GM21529 (cell line): ENCODE data around the gene VPS9D1.
A peak's percentile ranks its signal among the peaks of the same experiment; 100 is the strongest.
"Not testable (repeated sequence)": the region's sequence is repeated elsewhere in the genome, so short reads cannot be mapped to it uniquely, and the experiment has no call there.

ENCODE experiments used
- ATAC-seq: cut with Tn5 transposase; IDR thresholded peaks from one replicate; pipeline ENCODE4 v1.9.1; 2021; ENCODE audit not compliant: unreplicated experiment

Gene VPS9D1

GRCh38 chr16:89695086-89695874, 25.4 kb downstream of the VPS9D1 start:
- ATAC-seq: no peak

GRCh38 chr16:89694784-89695085, 26.0 kb downstream of the VPS9D1 start:
- not testable (repeated sequence) for ATAC-seq

- ATAC-seq: no peak
Observed at GRCh38 chr16:89693931-89694783, 26.5 kb downstream of the VPS9D1 start.

DNA sequence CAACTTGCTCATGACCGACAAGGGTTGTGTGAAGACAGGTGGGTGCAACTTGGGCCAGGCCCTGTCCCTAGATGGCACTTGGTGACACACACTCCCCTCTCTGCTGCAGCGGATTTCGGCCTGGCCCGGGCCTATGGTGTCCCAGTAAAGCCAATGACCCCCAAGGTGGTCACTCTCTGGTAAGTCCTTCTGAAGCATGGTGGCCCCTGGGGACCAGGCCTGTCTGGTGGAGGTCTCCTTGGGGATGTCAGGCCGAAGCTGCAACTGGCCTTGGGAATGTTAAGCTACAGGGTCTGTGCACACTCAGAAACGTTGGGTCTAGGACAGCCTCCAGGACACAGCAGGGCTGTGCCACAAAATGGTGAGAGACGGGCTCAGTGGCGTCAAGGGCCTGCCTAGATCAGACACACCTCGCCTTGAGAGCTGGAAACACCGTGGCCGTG, 27.4 kb downstream of the VPS9D1 start:
- no peak for ATAC-seq

DNA sequence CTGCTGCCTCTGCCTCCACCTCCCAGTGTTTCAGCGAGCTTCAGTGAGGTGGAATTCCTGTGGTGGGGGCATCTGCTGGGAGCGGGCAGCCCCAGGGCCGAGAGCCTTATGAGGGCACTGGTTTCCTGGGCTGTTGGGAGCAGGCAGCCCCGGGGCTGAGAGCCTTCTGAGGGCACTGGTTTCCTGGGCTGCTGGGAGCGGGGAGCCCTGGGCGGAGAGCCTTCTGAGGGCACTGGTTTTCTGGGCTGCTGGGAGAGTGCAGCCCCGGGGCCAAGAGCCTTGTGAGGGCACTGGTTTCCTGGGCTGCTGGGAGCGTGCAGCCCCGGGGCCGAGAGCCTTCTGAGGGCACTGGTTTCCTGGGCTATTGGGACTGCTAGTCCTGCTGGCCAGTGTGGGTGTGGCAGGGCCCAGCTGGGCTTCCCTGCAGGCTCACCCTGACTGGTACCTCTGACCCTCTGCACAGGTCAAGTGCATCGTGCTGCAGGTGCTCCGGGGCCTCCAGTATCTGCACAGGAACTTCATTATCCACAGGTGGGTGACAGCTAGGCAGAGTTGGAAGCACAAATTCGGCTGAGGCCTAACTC, 28.6 kb downstream of the VPS9D1 start:
- ATAC-seq: no peak

DNA sequence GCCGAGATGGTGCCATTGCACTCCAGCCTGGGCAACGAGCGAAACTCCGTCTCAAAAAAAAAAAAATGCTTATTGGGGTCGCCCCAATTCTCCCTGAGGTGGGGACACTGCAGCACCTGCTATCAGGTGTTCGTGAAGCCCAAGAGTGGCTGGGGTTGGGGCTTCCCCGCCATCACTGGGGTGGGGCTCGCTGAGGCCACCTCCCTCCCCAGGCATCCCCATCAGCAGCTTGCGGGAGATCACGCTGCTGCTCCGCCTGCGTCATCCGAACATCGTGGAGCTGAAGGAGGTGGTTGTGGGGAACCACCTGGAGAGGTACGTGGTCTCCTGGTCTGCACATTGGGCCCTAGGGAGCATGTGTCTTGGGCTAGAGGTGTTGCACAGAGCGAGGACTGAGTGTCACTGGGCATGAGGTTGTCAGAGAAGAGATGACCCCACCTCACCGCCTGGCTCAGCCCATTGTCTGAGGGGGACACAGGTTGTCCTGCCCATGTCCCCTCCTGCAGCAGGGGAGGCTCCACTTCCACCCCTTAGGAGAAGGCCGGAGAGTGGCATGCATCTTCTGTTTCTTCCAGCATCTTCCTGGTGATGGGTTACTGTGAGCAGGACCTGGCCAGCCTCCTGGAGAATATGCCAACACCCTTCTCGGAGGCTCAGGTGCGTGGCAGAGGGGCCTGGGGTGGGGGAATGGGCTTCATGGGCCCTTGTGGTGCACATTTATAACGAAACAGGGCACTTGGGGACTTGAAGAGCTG, 29.3 kb downstream of the VPS9D1 start:
- no peak for ATAC-seq

GRCh38 chr16:89690392-89690901, 30.3 kb downstream of the VPS9D1 start:
- ATAC-seq: no peak

DNA sequence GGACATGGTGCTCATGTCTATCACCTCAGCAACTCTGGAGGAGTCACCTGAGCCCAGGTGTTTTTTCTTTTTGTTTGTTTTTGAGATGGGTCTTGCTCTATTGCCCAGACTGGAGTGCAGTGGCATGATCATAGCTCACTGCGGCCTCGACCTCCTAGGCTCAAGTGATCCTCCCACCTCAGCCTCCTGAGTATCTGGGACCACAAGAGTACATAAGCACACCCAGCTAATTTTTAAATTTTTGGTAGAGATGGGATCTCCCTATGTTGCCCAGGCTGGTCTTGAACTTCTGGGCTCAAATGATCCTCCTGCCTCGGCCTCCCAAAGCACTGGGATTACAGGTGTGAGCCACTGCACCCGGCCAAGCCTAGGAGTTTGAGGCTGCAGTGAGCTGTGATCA, 31.1 kb downstream of the VPS9D1 start:
- ATAC-seq: not testable (repeated sequence)

- ATAC-seq: no peak
Observed at GRCh38 chr16:89689142-89689541, 31.6 kb downstream of the VPS9D1 start.

- no peak for ATAC-seq
Observed at GRCh38 chr16:89688395-89688794, 32.3 kb downstream of the VPS9D1 start.

- ATAC-seq: peak; percentile 37
Observed at GRCh38 chr16:89687092-89687940, 33.4 kb downstream of the VPS9D1 start.

DNA sequence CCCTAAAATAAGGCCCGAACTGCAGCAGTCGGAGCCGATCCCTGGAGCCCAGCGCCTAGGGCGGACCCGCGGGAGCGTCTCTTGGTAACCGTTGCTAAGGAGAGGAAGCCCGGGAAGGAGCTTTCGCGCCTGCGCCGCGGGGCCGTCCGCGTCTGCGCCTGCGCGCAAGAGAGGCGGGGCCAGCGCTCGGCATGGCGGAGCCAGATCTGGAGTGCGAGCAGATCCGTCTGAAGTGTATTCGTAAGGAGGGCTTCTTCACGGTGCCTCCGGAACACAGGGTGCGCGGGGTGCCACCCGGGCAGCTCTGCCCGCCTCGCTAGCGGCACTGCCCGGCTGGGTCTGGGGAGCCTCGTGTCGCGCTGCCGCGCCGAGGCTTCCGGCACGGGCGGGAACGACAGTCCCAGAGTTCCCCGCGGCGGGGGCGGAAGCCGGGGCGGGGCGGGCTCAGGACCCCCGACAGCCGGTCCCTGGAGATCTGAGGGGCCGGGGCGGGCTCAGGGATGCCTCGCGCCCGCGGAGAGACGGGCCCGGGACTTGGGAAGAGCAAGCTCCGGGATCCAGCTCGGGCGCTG, 34.1 kb downstream of the VPS9D1 start, which contains the start of gene CDK10:
TSS of gene CDK10 (plus strand) at position 170 of the 572 bp plus-strand sequence. CDS start at position 192, 22 bp downstream.
- peak; percentile 77 for ATAC-seq

GRCh38 chr16:89685916-89686315, 34.8 kb downstream of the VPS9D1 start:
- ATAC-seq: no peak

GRCh38 chr16:89678258-89678657, 42.4 kb downstream of the VPS9D1 start:
- ATAC-seq: no peak

DNA sequence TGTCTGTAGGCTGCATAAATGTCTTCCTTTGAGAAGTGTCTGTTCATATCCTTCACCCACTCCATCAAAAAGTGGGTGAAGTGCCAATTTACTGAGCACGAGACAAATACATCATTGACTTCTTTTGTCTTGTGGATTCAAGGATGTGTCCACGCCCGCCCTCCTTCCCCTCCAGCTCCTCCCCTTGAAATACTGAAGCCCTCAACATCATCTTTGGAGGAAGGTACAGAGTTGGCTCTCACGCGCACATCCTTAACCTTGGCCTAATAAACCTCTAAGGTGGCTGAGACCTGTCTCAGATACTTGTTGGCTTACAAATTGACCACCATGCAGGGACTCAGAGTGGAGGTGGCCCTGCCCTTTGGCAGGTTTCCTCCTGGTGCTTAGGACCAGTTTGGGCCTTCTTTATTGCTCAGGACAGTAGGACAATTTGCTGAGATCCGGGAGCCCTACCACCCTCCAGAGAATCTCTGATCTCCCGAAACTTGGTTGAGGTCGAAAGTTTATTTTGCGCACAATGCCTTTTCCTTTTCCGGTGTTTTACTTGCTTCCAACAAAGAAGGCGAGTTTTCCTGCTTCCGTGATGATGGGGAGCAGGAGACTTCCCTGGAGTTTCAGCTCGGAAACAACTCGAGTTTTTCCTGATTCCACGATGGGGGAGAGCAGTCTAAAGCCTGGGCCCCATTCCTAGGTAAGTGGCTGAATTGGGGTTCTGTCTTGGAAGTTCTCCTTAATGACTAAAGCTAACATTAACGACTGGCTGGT, 48.3 kb downstream of the VPS9D1 start:
- no peak for ATAC-seq

DNA sequence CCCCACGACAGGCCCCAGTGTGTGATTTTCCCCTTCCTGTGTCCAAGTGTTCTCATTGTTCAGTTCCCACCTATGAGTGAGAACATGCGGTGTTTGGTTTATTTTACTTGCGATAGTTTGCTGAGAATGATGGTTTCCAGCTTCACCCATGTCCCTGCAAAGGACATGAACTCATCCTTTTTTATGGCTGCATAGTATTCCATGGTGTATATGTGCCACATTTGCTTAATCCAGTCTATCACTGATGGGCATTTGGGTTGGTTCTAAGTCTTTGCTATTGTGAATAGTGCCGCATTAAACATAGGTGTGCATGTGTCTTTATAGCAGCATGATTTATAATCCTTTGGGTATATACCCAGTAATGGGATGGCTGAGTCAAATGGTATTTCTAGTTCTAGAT, 49.1 kb downstream of the VPS9D1 start:
- ATAC-seq: not testable (repeated sequence)

DNA sequence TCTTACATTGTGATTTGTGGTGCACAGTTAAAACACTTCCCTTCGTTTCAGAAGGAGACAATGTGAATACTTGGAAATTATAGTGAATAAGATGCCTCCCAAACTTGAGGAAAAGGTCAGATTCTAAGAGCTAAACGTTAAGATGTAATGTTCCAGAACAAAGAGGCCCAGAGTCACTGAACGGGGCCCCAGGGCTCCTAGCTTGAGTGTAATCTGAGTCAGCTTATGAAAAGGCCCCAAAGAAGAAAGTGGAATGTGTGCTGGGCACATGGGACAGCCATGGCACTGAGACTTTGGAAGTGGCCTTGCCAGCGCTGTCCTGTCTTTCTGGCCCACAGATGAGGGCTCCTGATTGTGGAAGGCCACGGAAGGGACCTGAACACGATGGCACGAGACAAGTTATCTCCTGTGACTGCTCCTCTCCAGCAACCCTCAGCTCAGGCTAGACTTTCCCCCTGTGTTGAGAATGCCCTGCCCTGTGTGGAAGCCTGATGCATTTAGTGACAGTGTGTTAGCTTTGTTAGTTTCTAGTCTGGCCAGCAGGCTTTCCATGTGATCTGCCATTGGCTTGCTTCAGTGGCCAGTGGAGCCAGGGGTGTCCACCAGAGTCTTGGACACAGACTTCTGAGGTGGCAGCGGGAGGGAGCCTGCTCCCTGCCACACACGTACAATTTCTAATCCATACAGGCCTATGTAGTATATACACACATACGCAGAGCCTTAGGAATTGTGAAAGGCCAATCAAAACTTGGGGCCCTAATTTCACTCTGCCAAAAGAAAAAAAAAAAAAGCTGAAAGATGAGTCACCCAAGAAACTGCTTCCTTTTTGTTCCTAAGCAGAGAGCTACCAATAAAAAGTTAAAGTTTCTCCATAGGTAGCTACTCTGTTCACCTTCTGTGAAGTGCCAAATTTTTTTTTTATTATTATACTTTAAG, 49.9 kb downstream of the VPS9D1 start:
- no peak for ATAC-seq

- ATAC-seq: no peak
Observed at GRCh38 chr16:89669755-89670154, 50.9 kb downstream of the VPS9D1 start.
